ENCODE data around the gene CTNND1.

Gene CTNND1

GRCh38 chr11:57777969-57778317 is 16.3 kb downstream of the CTNND1 start:
- Histone ChIP-seq H3K9me3 (ENCODE audit: control insufficient read depth, insufficient read depth, low read depth, low read length) (no peaks in the 10 kb centered on the region), H3K4me1 (ENCODE audit: control insufficient read depth, insufficient read depth, low read length) (peaks cover 86% of the 10 kb centered on the region), H3K4me3 (ENCODE audit: low read depth, low read length) (peak overlapping the region; percentile 42), H3K27ac (ENCODE audit: low read depth, low read length) (peak overlapping the region; percentile 97), H3K36me3 (ENCODE audit: control insufficient read depth, insufficient read depth, low read length) (no peaks in the 10 kb centered on the region), H3K9ac (ENCODE audit: low read length) (peak overlapping the region; percentile 84), H3K27me3 (ENCODE audit: control insufficient read depth, insufficient read depth, low read length) (no peaks in the 10 kb centered on the region)

DNA sequence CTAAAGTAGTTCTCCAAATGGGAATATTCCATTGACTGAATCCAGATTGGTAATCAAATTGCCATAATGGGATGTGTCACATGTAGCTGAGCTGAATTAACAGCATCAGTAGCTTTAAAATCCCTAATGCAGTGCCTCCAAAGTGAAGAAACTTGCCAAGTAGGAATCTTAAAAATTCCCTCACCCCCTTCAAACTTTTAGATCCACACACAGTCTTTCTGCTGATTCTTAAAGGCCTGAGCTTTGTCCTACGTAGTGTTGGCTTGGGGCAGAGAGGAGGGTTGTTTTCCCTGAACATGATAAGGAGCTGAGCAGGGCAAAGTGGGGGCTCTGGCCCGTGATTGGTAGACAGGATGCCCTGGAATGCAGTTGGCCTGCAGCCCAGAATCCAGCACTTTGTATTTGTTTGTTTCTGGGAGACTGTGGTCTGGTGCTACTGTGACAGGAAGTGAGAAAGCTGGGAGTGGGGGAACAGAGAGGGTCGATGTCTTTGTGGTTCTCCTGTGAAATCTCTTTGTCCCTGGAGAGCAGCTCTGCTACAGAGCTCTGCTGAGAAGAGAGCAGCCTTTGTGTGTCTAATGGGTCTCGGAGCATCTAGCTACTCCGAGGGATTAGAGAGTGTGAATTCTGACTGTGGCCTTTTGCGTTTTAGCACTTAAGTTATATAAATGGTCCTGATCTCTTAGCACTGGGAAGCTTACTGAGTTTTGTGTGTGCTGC is 16.9 kb downstream of the CTNND1 start:
- Histone ChIP-seq H3K4me1 (ENCODE audit: control insufficient read depth, insufficient read depth, low read length) (peaks cover 86% of the 10 kb centered on the region), H3K36me3 (ENCODE audit: control insufficient read depth, insufficient read depth, low read length) (no peaks in the 10 kb centered on the region), H3K9ac (ENCODE audit: low read length) (peak overlapping the region; percentile 84), H3K27me3 (ENCODE audit: control insufficient read depth, insufficient read depth, low read length) (no peaks in the 10 kb centered on the region), H3K27ac (ENCODE audit: low read depth, low read length) (peak overlapping the region; percentile 97), H3K9me3 (ENCODE audit: control insufficient read depth, insufficient read depth, low read depth, low read length) (no peaks in the 10 kb centered on the region), H3K4me3 (ENCODE audit: low read depth, low read length) (peak overlapping the region; percentile 42)

- Histone ChIP-seq H3K4me3 (ENCODE audit: low read depth, low read length) (peak overlapping the region; percentile 42), H3K36me3 (ENCODE audit: control insufficient read depth, insufficient read depth, low read length) (no peaks in the 10 kb centered on the region), H3K9ac (ENCODE audit: low read length) (peak overlapping the region; percentile 84), H3K9me3 (ENCODE audit: control insufficient read depth, insufficient read depth, low read depth, low read length) (no peaks in the 10 kb centered on the region), H3K4me1 (ENCODE audit: control insufficient read depth, insufficient read depth, low read length) (peaks cover 84% of the 10 kb centered on the region), H3K27me3 (ENCODE audit: control insufficient read depth, insufficient read depth, low read length) (no peaks in the 10 kb centered on the region), H3K27ac (ENCODE audit: low read depth, low read length) (peak overlapping the region; percentile 97)
These were observed 17.7 kb downstream of the CTNND1 start for GRCh38 chr11:57779276-57779675.

GRCh38 chr11:57781529-57781943 is 19.9 kb downstream of the CTNND1 start:
- H3K27ac ChIP-seq (ENCODE audit: low read depth, low read length): peak overlapping the region; percentile 97
- H3K4me3 ChIP-seq (ENCODE audit: low read depth, low read length): peak overlapping the region; percentile 2
- peaks cover 67% of the 10 kb centered on the region for H3K4me1 ChIP-seq (ENCODE audit: control insufficient read depth, insufficient read depth, low read length)
- H3K36me3 ChIP-seq (ENCODE audit: control insufficient read depth, insufficient read depth, low read length): no peaks in the 10 kb centered on the region
- no peaks in the 10 kb centered on the region for H3K9me3 ChIP-seq (ENCODE audit: control insufficient read depth, insufficient read depth, low read depth, low read length)
- H3K9ac ChIP-seq (ENCODE audit: low read length): peak overlapping the region; percentile 76
- H3K27me3 ChIP-seq (ENCODE audit: control insufficient read depth, insufficient read depth, low read length): no peaks in the 10 kb centered on the region

GRCh38 chr11:57785072-57785471 is 23.5 kb downstream of the CTNND1 start:
- H3K36me3 ChIP-seq (ENCODE audit: control insufficient read depth, insufficient read depth, low read length): no peaks in the 10 kb centered on the region
- no peak overlapping the region for H3K27ac ChIP-seq (ENCODE audit: low read depth, low read length)
- H3K9me3 ChIP-seq (ENCODE audit: control insufficient read depth, insufficient read depth, low read depth, low read length): no peaks in the 10 kb centered on the region
- H3K4me3 ChIP-seq (ENCODE audit: low read depth, low read length): no peak overlapping the region
- H3K4me1 ChIP-seq (ENCODE audit: control insufficient read depth, insufficient read depth, low read length): peaks cover 54% of the 10 kb centered on the region
- H3K27me3 ChIP-seq (ENCODE audit: control insufficient read depth, insufficient read depth, low read length): no peaks in the 10 kb centered on the region
- no peak overlapping the region for H3K9ac ChIP-seq (ENCODE audit: low read length)

GRCh38 chr11:57786436-57786835 is 24.8 kb downstream of the CTNND1 start:
- Histone ChIP-seq H3K27ac (ENCODE audit: low read depth, low read length) (0 out of 2 replicates have a peak overlapping the region, but pooled peaks have one; percentile 28), H3K9me3 (ENCODE audit: control insufficient read depth, insufficient read depth, low read depth, low read length) (no peaks in the 10 kb centered on the region), H3K27me3 (ENCODE audit: control insufficient read depth, insufficient read depth, low read length) (no peaks in the 10 kb centered on the region), H3K4me1 (ENCODE audit: control insufficient read depth, insufficient read depth, low read length) (peaks cover 47% of the 10 kb centered on the region), H3K36me3 (ENCODE audit: control insufficient read depth, insufficient read depth, low read length) (peaks cover 3% of the 10 kb centered on the region), H3K9ac (ENCODE audit: low read length) (no peak overlapping the region), H3K4me3 (ENCODE audit: low read depth, low read length) (no peak overlapping the region)

- Histone ChIP-seq H3K27me3 (ENCODE audit: control insufficient read depth, insufficient read depth, low read length) (no peaks in the 10 kb centered on the region), H3K4me1 (ENCODE audit: control insufficient read depth, insufficient read depth, low read length) (peaks cover 47% of the 10 kb centered on the region)
These were observed 25.5 kb downstream of the CTNND1 start for GRCh38 chr11:57787006-57787604.

GRCh38 chr11:57787920-57788702 is 26.5 kb downstream of the CTNND1 start:
- peak overlapping the region; percentile 56 for H3K27ac ChIP-seq (ENCODE audit: low read depth, low read length)
- peaks cover 42% of the 10 kb centered on the region for H3K4me1 ChIP-seq (ENCODE audit: control insufficient read depth, insufficient read depth, low read length)
- no peaks in the 10 kb centered on the region for H3K9me3 ChIP-seq (ENCODE audit: control insufficient read depth, insufficient read depth, low read depth, low read length)
- peak overlapping the region; percentile 35 for H3K9ac ChIP-seq (ENCODE audit: low read length)
- no peaks in the 10 kb centered on the region for H3K27me3 ChIP-seq (ENCODE audit: control insufficient read depth, insufficient read depth, low read length)
- H3K4me3 ChIP-seq (ENCODE audit: low read depth, low read length): no peak overlapping the region
- peaks cover 17% of the 10 kb centered on the region for H3K36me3 ChIP-seq (ENCODE audit: control insufficient read depth, insufficient read depth, low read length)

More at GRCh38 chr11:57787006-57787604, 25.5 kb downstream of the CTNND1 start:
- no peak overlapping the region for H3K9ac ChIP-seq (ENCODE audit: low read length)
- H3K4me3 ChIP-seq (ENCODE audit: low read depth, low read length): no peak overlapping the region
- H3K9me3 ChIP-seq (ENCODE audit: control insufficient read depth, insufficient read depth, low read depth, low read length): no peaks in the 10 kb centered on the region
- H3K36me3 ChIP-seq (ENCODE audit: control insufficient read depth, insufficient read depth, low read length): peaks cover 10% of the 10 kb centered on the region
- peak overlapping the region; percentile 56 for H3K27ac ChIP-seq (ENCODE audit: low read depth, low read length)

- Histone ChIP-seq H3K4me1 (ENCODE audit: control insufficient read depth, insufficient read depth, low read length) (peaks cover 42% of the 10 kb centered on the region), H3K27ac (ENCODE audit: low read depth, low read length) (no peak overlapping the region; the same call in 1 of the 2 replicates), H3K27me3 (ENCODE audit: control insufficient read depth, insufficient read depth, low read length) (no peaks in the 10 kb centered on the region), H3K36me3 (ENCODE audit: control insufficient read depth, insufficient read depth, low read length) (peaks cover 21% of the 10 kb centered on the region), H3K9ac (ENCODE audit: low read length) (no peak overlapping the region), H3K4me3 (ENCODE audit: low read depth, low read length) (no peak overlapping the region), H3K9me3 (ENCODE audit: control insufficient read depth, insufficient read depth, low read depth, low read length) (no peaks in the 10 kb centered on the region)
These were observed 27.1 kb downstream of the CTNND1 start for GRCh38 chr11:57788703-57789088.

GRCh38 chr11:57791321-57792059 is 29.9 kb downstream of the CTNND1 start:
- H3K36me3 ChIP-seq (ENCODE audit: control insufficient read depth, insufficient read depth, low read length): peaks cover 48% of the 10 kb centered on the region
- H3K4me3 ChIP-seq (ENCODE audit: low read depth, low read length): no peak overlapping the region
- peaks cover 38% of the 10 kb centered on the region for H3K4me1 ChIP-seq (ENCODE audit: control insufficient read depth, insufficient read depth, low read length)
- no peak overlapping the region for H3K9ac ChIP-seq (ENCODE audit: low read length)
- H3K27me3 ChIP-seq (ENCODE audit: control insufficient read depth, insufficient read depth, low read length): no peaks in the 10 kb centered on the region
- no peak overlapping the region for H3K27ac ChIP-seq (ENCODE audit: low read depth, low read length)
- no peaks in the 10 kb centered on the region for H3K9me3 ChIP-seq (ENCODE audit: control insufficient read depth, insufficient read depth, low read depth, low read length)

Measured in HUES6 (cell line).